Measurements from ENCODE around the gene ZNF468.
"Not testable (repeated sequence)": the region's sequence is repeated elsewhere in the genome, so short reads cannot be mapped to it uniquely, and the experiment has no call there.

ZNF468 gene

GRCh38 chr19:52823676-52824075 lies 33.7 kb downstream of the ZNF468 start:
- DNase-seq, result no peak

GRCh38 chr19:52821204-52821960 lies 36.0 kb downstream of the ZNF468 start, which contains the start of gene ZNF28:
ZNF28 (minus strand) TSS chr19:52821633; CDS start chr19:52817958, 3,675 bp downstream.
- DNase-seq, result peak; percentile 66 to 67

GRCh38 chr19:52820472-52821203 lies 36.8 kb downstream of the ZNF468 start:
- peak; percentile 18 to 26 for DNase-seq

GRCh38 chr19:52809801-52810200 lies 47.6 kb downstream of the ZNF468 start:
- no peak for DNase-seq

- DNase-seq, result not testable (repeated sequence)
These were observed 57.3 kb downstream of the ZNF468 start for GRCh38 chr19:52799950-52800640.

- DNase-seq, result no peak
These were observed 68.0 kb downstream of the ZNF468 start for GRCh38 chr19:52789440-52789839.
